ENCODE results near the gene EXOC4.

The EXOC4 gene

DNA sequence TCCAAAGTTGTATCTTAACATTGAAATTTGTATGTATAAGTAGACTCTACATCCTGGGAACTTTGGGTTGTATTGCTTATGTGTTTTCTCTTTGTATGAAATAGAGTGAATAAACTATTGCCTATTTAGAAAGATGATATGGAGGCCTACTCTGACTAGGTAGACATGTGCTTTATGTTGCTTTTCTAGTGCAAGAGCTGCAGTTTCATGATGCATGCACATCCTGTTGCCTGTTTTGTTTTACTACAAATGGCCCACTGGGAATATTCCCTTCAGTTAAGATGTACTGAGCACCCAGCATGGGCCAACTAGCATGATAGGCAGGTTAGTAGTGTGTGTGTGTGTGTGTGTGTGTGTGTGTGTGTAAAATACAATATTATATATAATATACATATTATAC is 592.1 kb downstream of the EXOC4 start:
- Histone ChIP-seq H3K27me3 (ENCODE audit: insufficient read depth, low read length, poor library complexity) (no peaks in the 10 kb centered on the region), H2BK120ac (ENCODE audit: low read depth, low read length) (no peak overlapping the region), H2BK15ac (replicated peaks; ENCODE audit: low read depth) (no peak overlapping the region), H3K4ac (ENCODE audit: low read depth, low read length) (no peak overlapping the region), H3K79me2 (ENCODE audit: control insufficient read depth, insufficient read depth, low read length) (no peaks in the 10 kb centered on the region), H3K36me3 (ENCODE audit: control insufficient read depth, insufficient read depth, low read length) (no peaks in the 10 kb centered on the region), H3K56ac (ENCODE audit: low read length) (no peak overlapping the region), H4K5ac (ENCODE audit: low read length) (no peak overlapping the region), H3K27ac (ENCODE audit: low read depth, low read length) (no peak overlapping the region), H3K23ac (ENCODE audit: low read length) (no peak overlapping the region), H3K9ac (ENCODE audit: low read length) (no peak overlapping the region), H3K4me3 (ENCODE audit: low read length) (no peak overlapping the region), H4K8ac (ENCODE audit: low read depth, low read length) (no peak overlapping the region), H3K18ac (ENCODE audit: low read length) (no peak overlapping the region), H3K4me2 (ENCODE audit: low read length) (no peak overlapping the region), H2BK5ac (ENCODE audit: low read length) (no peak overlapping the region), H2AK5ac (ENCODE audit: low read length) (no peak overlapping the region), H3K79me1 (ENCODE audit: low read length) (no peaks in the 10 kb centered on the region), H3K4me1 (ENCODE audit: control insufficient read depth, low read depth, low read length) (no peaks in the 10 kb centered on the region)
- no peak for DNase-seq

- Histone ChIP-seq H3K4me3 (ENCODE audit: low read length) (no peak overlapping the region), H3K4me2 (ENCODE audit: low read length) (no peak overlapping the region), H4K8ac (ENCODE audit: low read depth, low read length) (no peak overlapping the region), H2BK5ac (ENCODE audit: low read length) (no peak overlapping the region), H3K36me3 (ENCODE audit: control insufficient read depth, insufficient read depth, low read length) (no peaks in the 10 kb centered on the region), H3K79me2 (ENCODE audit: control insufficient read depth, insufficient read depth, low read length) (no peaks in the 10 kb centered on the region), H3K18ac (ENCODE audit: low read length) (no peak overlapping the region), H2BK15ac (replicated peaks; ENCODE audit: low read depth) (no peak overlapping the region), H3K27me3 (ENCODE audit: insufficient read depth, low read length, poor library complexity) (no peaks in the 10 kb centered on the region), H3K9ac (ENCODE audit: low read length) (no peak overlapping the region), H3K79me1 (ENCODE audit: low read length) (no peaks in the 10 kb centered on the region), H3K27ac (ENCODE audit: low read depth, low read length) (no peak overlapping the region), H3K23ac (ENCODE audit: low read length) (no peak overlapping the region), H3K4me1 (ENCODE audit: control insufficient read depth, low read depth, low read length) (no peaks in the 10 kb centered on the region), H3K56ac (ENCODE audit: low read length) (no peak overlapping the region), H3K4ac (ENCODE audit: low read depth, low read length) (no peak overlapping the region), H2AK5ac (ENCODE audit: low read length) (no peak overlapping the region), H4K5ac (ENCODE audit: low read length) (no peak overlapping the region), H2BK120ac (ENCODE audit: low read depth, low read length) (no peak overlapping the region)
- no CpG with 5 or more reads among the region's 8 CpGs for WGBS (ENCODE audit: extremely low coverage, insufficient coverage, low lambda C conversion rate)
- no peak for DNase-seq
These were observed 593.5 kb downstream of the EXOC4 start for GRCh38 chr7:133846203-133846945.

GRCh38 chr7:133850497-133851280 is 597.8 kb downstream of the EXOC4 start:
- H3K4me1 ChIP-seq (ENCODE audit: control insufficient read depth, low read depth, low read length) = no peaks in the 10 kb centered on the region
- no peaks in the 10 kb centered on the region for H3K79me1 ChIP-seq (ENCODE audit: low read length)
- H3K4me2 ChIP-seq (ENCODE audit: low read length) = no peak overlapping the region
- H2AK5ac ChIP-seq (ENCODE audit: low read length) = no peak overlapping the region
- H3K36me3 ChIP-seq (ENCODE audit: control insufficient read depth, insufficient read depth, low read length) = no peaks in the 10 kb centered on the region
- WGBS (ENCODE audit: extremely low coverage, insufficient coverage, low lambda C conversion rate) = no CpG with 5 or more reads among the region's 5 CpGs
- H3K4me3 ChIP-seq (ENCODE audit: low read length) = no peak overlapping the region
- no peak overlapping the region for H4K8ac ChIP-seq (ENCODE audit: low read depth, low read length)
- no peak overlapping the region for H3K4ac ChIP-seq (ENCODE audit: low read depth, low read length)
- no peak overlapping the region for H3K23ac ChIP-seq (ENCODE audit: low read length)
- H3K56ac ChIP-seq (ENCODE audit: low read length) = no peak overlapping the region
- no peak for DNase-seq
- H3K18ac ChIP-seq (ENCODE audit: low read length) = no peak overlapping the region
- no peak overlapping the region for H3K9ac ChIP-seq (ENCODE audit: low read length)
- H3K79me2 ChIP-seq (ENCODE audit: control insufficient read depth, insufficient read depth, low read length) = no peaks in the 10 kb centered on the region
- no peaks in the 10 kb centered on the region for H3K27me3 ChIP-seq (ENCODE audit: insufficient read depth, low read length, poor library complexity)
- no peak overlapping the region for H2BK120ac ChIP-seq (ENCODE audit: low read depth, low read length)
- H2BK15ac ChIP-seq (replicated peaks; ENCODE audit: low read depth) = no peak overlapping the region
- H2BK5ac ChIP-seq (ENCODE audit: low read length) = no peak overlapping the region
- H4K5ac ChIP-seq (ENCODE audit: low read length) = no peak overlapping the region
- H3K27ac ChIP-seq (ENCODE audit: low read depth, low read length) = no peak overlapping the region

GRCh38 chr7:133851411-133851810 is 598.5 kb downstream of the EXOC4 start:
- H3K56ac ChIP-seq (ENCODE audit: low read length) = no peak overlapping the region
- no peak overlapping the region for H3K23ac ChIP-seq (ENCODE audit: low read length)
- no peak overlapping the region for H4K5ac ChIP-seq (ENCODE audit: low read length)
- H2BK5ac ChIP-seq (ENCODE audit: low read length) = no peak overlapping the region
- no peak overlapping the region for H3K4ac ChIP-seq (ENCODE audit: low read depth, low read length)
- no peak overlapping the region for H3K4me2 ChIP-seq (ENCODE audit: low read length)
- H3K18ac ChIP-seq (ENCODE audit: low read length) = no peak overlapping the region
- no peaks in the 10 kb centered on the region for H3K79me2 ChIP-seq (ENCODE audit: control insufficient read depth, insufficient read depth, low read length)
- no peak overlapping the region for H4K8ac ChIP-seq (ENCODE audit: low read depth, low read length)
- H3K27me3 ChIP-seq (ENCODE audit: insufficient read depth, low read length, poor library complexity) = no peaks in the 10 kb centered on the region
- H3K9ac ChIP-seq (ENCODE audit: low read length) = no peak overlapping the region
- no peaks in the 10 kb centered on the region for H3K79me1 ChIP-seq (ENCODE audit: low read length)
- no CpG with 5 or more reads among the region's 2 CpGs for WGBS (ENCODE audit: extremely low coverage, insufficient coverage, low lambda C conversion rate)
- H2BK120ac ChIP-seq (ENCODE audit: low read depth, low read length) = no peak overlapping the region
- H3K36me3 ChIP-seq (ENCODE audit: control insufficient read depth, insufficient read depth, low read length) = no peaks in the 10 kb centered on the region
- no peaks in the 10 kb centered on the region for H3K4me1 ChIP-seq (ENCODE audit: control insufficient read depth, low read depth, low read length)
- no peak for DNase-seq
- no peak overlapping the region for H2AK5ac ChIP-seq (ENCODE audit: low read length)
- no peak overlapping the region for H2BK15ac ChIP-seq (replicated peaks; ENCODE audit: low read depth)
- H3K27ac ChIP-seq (ENCODE audit: low read depth, low read length) = no peak overlapping the region
- no peak overlapping the region for H3K4me3 ChIP-seq (ENCODE audit: low read length)

DNA sequence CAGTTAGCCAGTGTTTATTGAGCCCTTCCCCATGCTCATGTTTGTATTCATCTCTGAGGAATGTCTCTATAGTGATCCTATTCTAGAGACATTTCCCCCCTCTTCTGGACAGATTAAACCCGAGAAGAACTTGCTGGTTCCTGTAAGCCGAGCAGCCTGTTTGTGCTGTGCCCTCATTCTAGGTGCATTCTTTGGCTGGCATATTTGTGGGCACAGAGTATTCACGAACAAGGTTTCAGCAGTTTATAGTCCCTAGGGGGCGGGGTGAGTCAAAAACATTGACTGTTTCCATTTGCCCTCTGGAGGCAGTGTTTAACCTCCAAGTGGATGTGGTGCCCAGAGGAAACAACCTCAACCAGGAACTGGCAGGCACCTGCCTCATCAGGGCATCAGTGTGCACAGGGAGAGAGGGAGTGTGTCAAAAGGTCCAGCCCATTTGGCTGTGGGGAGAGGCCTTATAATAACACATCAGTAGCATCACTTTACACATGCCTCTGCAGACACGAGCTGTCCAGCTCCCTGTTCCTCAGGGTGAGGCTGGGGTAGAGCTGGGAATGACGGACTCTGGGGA is 600.9 kb downstream of the EXOC4 start:
- Histone ChIP-seq H3K18ac (ENCODE audit: low read length) (no peak overlapping the region), H3K27ac (ENCODE audit: low read depth, low read length) (no peak overlapping the region), H3K27me3 (ENCODE audit: insufficient read depth, low read length, poor library complexity) (no peaks in the 10 kb centered on the region), H3K4me2 (ENCODE audit: low read length) (no peak overlapping the region), H2AK5ac (ENCODE audit: low read length) (no peak overlapping the region), H3K23ac (ENCODE audit: low read length) (no peak overlapping the region), H3K9ac (ENCODE audit: low read length) (no peak overlapping the region), H3K56ac (ENCODE audit: low read length) (no peak overlapping the region), H3K4me3 (ENCODE audit: low read length) (no peak overlapping the region), H3K4me1 (ENCODE audit: control insufficient read depth, low read depth, low read length) (no peaks in the 10 kb centered on the region), H2BK5ac (ENCODE audit: low read length) (no peak overlapping the region), H3K79me1 (ENCODE audit: low read length) (no peaks in the 10 kb centered on the region), H2BK120ac (ENCODE audit: low read depth, low read length) (no peak overlapping the region), H3K4ac (ENCODE audit: low read depth, low read length) (no peak overlapping the region), H4K8ac (ENCODE audit: low read depth, low read length) (no peak overlapping the region), H2BK15ac (replicated peaks; ENCODE audit: low read depth) (no peak overlapping the region), H3K79me2 (ENCODE audit: control insufficient read depth, insufficient read depth, low read length) (no peaks in the 10 kb centered on the region), H4K5ac (ENCODE audit: low read length) (no peak overlapping the region), H3K36me3 (ENCODE audit: control insufficient read depth, insufficient read depth, low read length) (no peaks in the 10 kb centered on the region)
- WGBS (ENCODE audit: extremely low coverage, insufficient coverage, low lambda C conversion rate) = no CpG with 5 or more reads among the region's 6 CpGs
- DNase-seq = peak; percentile 77
